BJ (cell line): Measurements from ENCODE around the gene PEAR1. TPM values are rescaled to one million over a fixed set of nuclear protein-coding genes. Genes with fewer than 3 reads are reported as not detected.

Source experiments
- CTCF ChIA-PET: fragments of 350-600 bp; formaldehyde crosslinking; extraction: SDS; loops from one replicate; lab custom pipeline; 2021; ENCODE audit warnings: antibody characterized with exemption, inconsistent platforms; lab: Yijun Ruan, JAX
- POLR2A ChIA-PET: fragments of 300-600 bp; sonication (Branson Sonifier 250); formaldehyde crosslinking; extraction: SDS; loops from one replicate; lab custom pipeline; 2021; ENCODE audit warnings: antibody characterized with exemption; lab: Charles Lee
- DNase-seq: peaks from one replicate; pipeline ENCODE4 v3.0.0-alpha.2; 2011; ENCODE audit warnings: low read depth
- H3K27me3 ChIP-seq: 2 replicates; pipeline ENCODE4 v1.6.0; 2011; ENCODE audit warnings: low read length; ENCODE audit not compliant: control insufficient read depth, insufficient read depth
- H3K36me3 ChIP-seq: 2 replicates; pipeline ENCODE4 v1.5.1; 2011; ENCODE audit warnings: low read length; ENCODE audit not compliant: control insufficient read depth, insufficient read depth
- H3K4me3 ChIP-seq: 2 replicates; pipeline ENCODE4 v1.5.1; 2011; ENCODE audit warnings: low read depth, mild to moderate bottlenecking, control low read depth, low read length
- CTCF ChIP-seq: IDR thresholded peaks from 2 replicates; pipeline ENCODE4 v1.5.1; 2011; ENCODE audit warnings: low read depth, mild to moderate bottlenecking, control low read depth, inconsistent platforms, low read length, moderate library complexity; ENCODE audit not compliant: insufficient read depth
- polyA plus RNA-seq: library from polyadenylated mRNA; depleted of rRNA; stranded (reverse); fragments of >200 nt; gene quantifications from 2 replicates; pipeline ENCODE4 v1.2.3, GENCODE V29; 2011

PEAR1 gene
- polyA plus RNA-seq, 1 experiment = 50.4 TPM

- Histone ChIP-seq H3K4me3 (no peak overlapping the region), H3K27me3 (no peaks in the 10 kb centered on the region), H3K36me3 (peaks cover 63% of the 10 kb centered on the region)
- TF ChIP-seq CTCF = peak; percentile 84
- no peak for DNase-seq
- ChIA-PET CTCF (interaction anchor here (0.9 to 6.4 kb wide), 2 partner anchors 10 to 29 kb away, joined by 3 to 64 read pairs; no protein-coding TSS in a partner anchor), POLR2A (no interaction called here)
These were observed 16.8 kb downstream of the PEAR1 start for GRCh38 chr1:156910309-156910782.

GRCh38 chr1:156911577-156912298 lies 18.2 kb downstream of the PEAR1 start:
- no peak overlapping the region for H3K4me3 ChIP-seq
- peak; percentile 15; the same call in 1 of the 2 replicates for TF ChIP-seq CTCF
- CTCF ChIA-PET = interaction anchor here (1.0 to 6.4 kb wide), 4 partner anchors 12 to 205 kb away, joined by 3 to 64 read pairs (median 6); partner anchors contain the start of gene NTRK1
- H3K36me3 ChIP-seq = peaks cover 55% of the 10 kb centered on the region
- H3K27me3 ChIP-seq = no peaks in the 10 kb centered on the region
- POLR2A ChIA-PET = no interaction called here
- no peak for DNase-seq

GRCh38 chr1:156912310-156912709 lies 18.8 kb downstream of the PEAR1 start:
- Histone ChIP-seq H3K4me3 (no peak overlapping the region), H3K36me3 (peaks cover 50% of the 10 kb centered on the region), H3K27me3 (no peaks in the 10 kb centered on the region)
- no peak for TF ChIP-seq CTCF
- POLR2A ChIA-PET = no interaction called here
- DNase-seq = no peak
- CTCF ChIA-PET = interaction anchor here (1.2 to 6.4 kb wide), 4 partner anchors 12 to 223 kb away, joined by 3 to 64 read pairs (median 6); no protein-coding TSS in a partner anchor

- POLR2A ChIA-PET = no interaction called here
- H3K36me3 ChIP-seq = peaks cover 47% of the 10 kb centered on the region
- DNase-seq = no peak
- H3K27me3 ChIP-seq = no peaks in the 10 kb centered on the region
- H3K4me3 ChIP-seq = no peak overlapping the region
- TF ChIP-seq CTCF = no peak
- CTCF ChIA-PET = interaction anchor here (1.1 to 6.4 kb wide), 4 partner anchors 13 to 224 kb away, joined by 3 to 64 read pairs (median 5); no protein-coding TSS in a partner anchor
These were observed 19.6 kb downstream of the PEAR1 start for GRCh38 chr1:156912861-156913808.
